KMS-11 (cell line): Measurements from ENCODE around the gene PPEF1.

Source experiments
- H2AFZ ChIP-seq: fragments of 200-600 bp; sonication (generic); 2 replicates; pipeline ENCODE4 v1.6.1; 2016; ENCODE audit warnings: antibody characterized with exemption, mixed run types, low read depth
- H3K27ac ChIP-seq: fragments of 200-600 bp; sonication (generic); 2 replicates; pipeline ENCODE4 v1.6.1; 2016; ENCODE audit warnings: mild to moderate bottlenecking, mixed run types
- H3K27me3 ChIP-seq: fragments of 200-600 bp; sonication (generic); 2 replicates; pipeline ENCODE4 v1.6.1; 2017; ENCODE audit warnings: mild to moderate bottlenecking, low read depth, mixed run types, moderate library complexity; ENCODE audit not compliant: insufficient read depth
- H3K36me3 ChIP-seq: fragments of 200-600 bp; sonication (generic); 2 replicates; pipeline ENCODE4 v1.6.1; 2017; ENCODE audit warnings: mild to moderate bottlenecking, mixed run types; ENCODE audit not compliant: insufficient read depth
- H3K4me1 ChIP-seq: fragments of 200-600 bp; sonication (generic); 2 replicates; pipeline ENCODE4 v1.6.1; 2016; ENCODE audit warnings: mild to moderate bottlenecking, low read depth, mixed run types; ENCODE audit not compliant: poor library complexity, severe bottlenecking
- H3K4me2 ChIP-seq: fragments of 200-600 bp; sonication (generic); 2 replicates; pipeline ENCODE4 v1.7.0; 2016; ENCODE audit warnings: mild to moderate bottlenecking, mixed run types
- H3K4me3 ChIP-seq: fragments of 200-600 bp; sonication (generic); IDR thresholded peaks from 2 replicates; pipeline ENCODE4 v1.6.1; 2017; ENCODE audit warnings: low read depth, low read length, mixed read lengths; ENCODE audit not compliant: insufficient read depth
- H3K79me2 ChIP-seq: fragments of 200-600 bp; sonication (generic); 2 replicates; pipeline ENCODE4 v1.6.1; 2016; ENCODE audit warnings: low read depth, mixed run types; ENCODE audit not compliant: insufficient read depth
- H3K9ac ChIP-seq: fragments of 200-600 bp; sonication (generic); 2 replicates; pipeline ENCODE4 v1.6.1; 2016; ENCODE audit warnings: mild to moderate bottlenecking, mixed run types
- H4K20me1 ChIP-seq: fragments of 200-600 bp; sonication (generic); 2 replicates; pipeline ENCODE4 v1.6.1; 2016; ENCODE audit warnings: mild to moderate bottlenecking, mixed run types; ENCODE audit not compliant: insufficient read depth
- CTCF ChIP-seq: fragments of 200-600 bp; sonication (generic); conservative IDR thresholded peaks from 2 replicates; pipeline ENCODE4 v1.6.1; 2017; ENCODE audit warnings: low read depth, mild to moderate bottlenecking, antibody characterized with exemption, low read length, moderate library complexity, mixed read lengths

The PPEF1 gene

DNA sequence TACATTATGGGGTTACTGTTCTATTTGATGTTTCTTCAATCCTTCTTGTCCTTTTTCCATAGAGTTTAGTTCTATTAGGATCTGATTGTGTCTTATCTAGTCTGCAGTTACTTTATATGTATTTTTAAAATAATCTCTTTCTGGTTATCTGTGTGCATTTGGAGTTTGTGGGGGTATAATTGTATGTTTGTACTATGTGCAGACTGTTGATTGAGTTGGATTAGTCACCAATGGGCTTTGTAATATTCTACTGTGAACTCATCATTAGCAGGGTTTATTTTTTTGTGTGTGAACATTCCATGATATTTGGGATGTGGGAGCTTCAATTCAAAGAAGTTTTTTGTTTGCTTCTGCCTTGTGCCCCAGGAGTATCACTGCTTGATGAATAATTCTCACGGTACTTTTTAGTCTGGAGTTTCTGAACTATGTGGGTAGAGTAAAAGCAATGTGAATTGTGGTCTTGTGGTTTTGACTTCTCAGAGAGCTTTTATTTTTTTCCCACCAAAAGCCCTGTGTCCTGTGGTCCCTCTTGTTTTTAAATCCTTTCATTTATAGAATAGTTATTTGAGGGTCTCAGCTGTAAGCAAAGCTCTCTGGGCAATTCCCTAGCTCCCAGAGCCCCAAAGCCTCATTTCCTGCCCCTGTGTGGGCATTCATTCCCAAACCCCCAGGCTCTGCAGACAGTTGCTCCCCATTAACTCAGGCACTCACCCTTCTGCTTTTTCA is 148.6 kb downstream of the PPEF1 start:
- Histone ChIP-seq H2AFZ (no peak overlapping the region), H3K79me2 (no peaks in the 10 kb centered on the region), H3K4me1 (peaks cover 17% of the 10 kb centered on the region), H3K4me2 (peak overlapping the region; percentile 34), H3K27ac (peak overlapping the region; percentile 32; the same call in 1 of the 2 replicates), H3K4me3 (no peak overlapping the region), H3K36me3 (no peaks in the 10 kb centered on the region), H4K20me1 (no peaks in the 10 kb centered on the region), H3K9ac (no peak overlapping the region), H3K27me3 (no peaks in the 10 kb centered on the region)
- no peak for TF ChIP-seq CTCF

DNA sequence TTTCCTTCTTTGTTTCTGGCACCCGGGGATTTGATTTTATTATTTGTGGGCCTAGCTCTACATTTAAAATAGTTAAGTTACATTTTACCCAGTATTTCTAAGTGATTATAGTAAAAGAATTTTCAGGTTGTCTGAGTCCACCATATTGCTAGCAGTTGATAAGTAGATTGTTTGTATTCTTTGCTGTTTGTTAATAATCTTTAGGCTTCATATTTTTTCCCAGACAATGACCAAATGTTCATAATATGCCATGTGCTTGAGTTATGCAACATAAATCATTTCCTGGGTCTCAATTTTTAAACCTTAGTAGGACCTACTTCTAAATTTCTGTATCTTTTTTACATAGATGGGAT is 149.2 kb downstream of the PPEF1 start:
- H4K20me1 ChIP-seq: no peaks in the 10 kb centered on the region
- H3K79me2 ChIP-seq: no peaks in the 10 kb centered on the region
- H3K4me3 ChIP-seq: no peak overlapping the region
- no peak for TF ChIP-seq CTCF
- no peaks in the 10 kb centered on the region for H3K36me3 ChIP-seq
- H3K4me2 ChIP-seq: peak overlapping the region; percentile 34
- H3K9ac ChIP-seq: no peak overlapping the region
- H3K27ac ChIP-seq: peak overlapping the region; percentile 32; the same call in 1 of the 2 replicates
- H2AFZ ChIP-seq: no peak overlapping the region
- H3K27me3 ChIP-seq: no peaks in the 10 kb centered on the region
- peaks cover 17% of the 10 kb centered on the region for H3K4me1 ChIP-seq

DNA sequence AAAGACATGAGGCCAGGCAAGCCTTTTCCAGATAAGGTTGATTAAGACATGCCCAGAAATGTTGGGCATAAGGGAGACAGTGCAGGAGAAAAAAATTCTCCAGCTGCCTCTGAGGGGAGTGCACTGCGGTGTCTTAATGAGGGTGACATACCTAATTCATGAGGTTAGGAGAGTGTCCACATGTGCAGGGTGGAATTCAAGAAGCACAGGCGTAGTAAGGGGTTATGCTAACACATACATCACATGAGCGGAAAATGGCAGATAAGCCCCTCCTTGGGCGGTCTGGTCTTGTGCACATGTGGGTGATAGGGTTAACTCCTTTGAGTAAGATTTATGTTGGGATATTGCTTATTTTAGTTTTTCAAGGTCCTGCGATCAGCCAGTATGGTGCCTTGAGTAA is 154.1 kb downstream of the PPEF1 start:
- no peak overlapping the region for H2AFZ ChIP-seq
- no peak overlapping the region for H3K4me2 ChIP-seq
- H3K27ac ChIP-seq: no peak overlapping the region
- TF ChIP-seq CTCF: no peak
- H4K20me1 ChIP-seq: no peaks in the 10 kb centered on the region
- no peak overlapping the region for H3K4me3 ChIP-seq
- H3K36me3 ChIP-seq: no peaks in the 10 kb centered on the region
- H3K9ac ChIP-seq: no peak overlapping the region
- H3K79me2 ChIP-seq: no peaks in the 10 kb centered on the region
- H3K27me3 ChIP-seq: no peaks in the 10 kb centered on the region
- peaks cover 3% of the 10 kb centered on the region for H3K4me1 ChIP-seq

DNA sequence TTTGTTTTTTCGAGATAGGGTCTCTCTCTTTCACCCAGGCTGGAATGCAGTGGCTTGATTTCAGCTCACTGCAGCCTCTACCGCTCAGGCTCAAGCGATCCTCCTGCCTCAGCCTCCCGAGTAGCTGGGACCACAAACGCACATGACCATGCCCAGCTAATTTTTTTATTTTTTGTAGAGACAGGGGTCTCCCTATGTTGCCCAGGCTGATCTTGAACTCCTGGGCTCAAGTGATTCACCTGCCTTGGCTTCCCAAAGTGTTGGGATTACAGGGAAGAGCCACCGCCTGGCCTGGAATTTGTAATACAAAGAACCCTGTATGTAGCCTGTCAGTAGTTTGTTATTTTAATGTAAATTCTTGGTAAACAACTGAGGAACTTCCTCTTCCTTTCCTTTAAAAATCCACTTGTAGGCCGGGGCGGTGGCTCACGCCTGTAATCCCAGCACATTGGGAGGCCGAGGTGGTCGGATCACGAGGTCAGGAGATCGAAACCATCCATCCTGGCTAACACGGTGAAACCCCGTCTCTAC is 157.0 kb downstream of the PPEF1 start:
- no peak overlapping the region for H3K4me3 ChIP-seq
- H4K20me1 ChIP-seq: no peaks in the 10 kb centered on the region
- no peak overlapping the region for H2AFZ ChIP-seq
- no peak overlapping the region for H3K27ac ChIP-seq
- H3K9ac ChIP-seq: no peak overlapping the region
- H3K79me2 ChIP-seq: no peaks in the 10 kb centered on the region
- no peak for TF ChIP-seq CTCF
- H3K36me3 ChIP-seq: no peaks in the 10 kb centered on the region
- no peak overlapping the region for H3K4me2 ChIP-seq
- no peaks in the 10 kb centered on the region for H3K4me1 ChIP-seq
- H3K27me3 ChIP-seq: no peaks in the 10 kb centered on the region
